Activated CD8-positive, alpha-beta memory T cell treated with anti-CD3 and anti-CD28 coated beads for 24 hours (primary cell): ENCODE measurements around the gene GDPD5.

Experiments
- DNase-seq: peaks from one replicate; pipeline ENCODE4 v3.0.0-alpha.2; 2020

The GDPD5 gene

GRCh38 chr11:75510723-75511019 is 15.1 kb downstream of the GDPD5 start:
- DNase-seq, result no peak

- no peak for DNase-seq
Measured at GRCh38 chr11:75510004-75510722, 15.6 kb downstream of the GDPD5 start.

GRCh38 chr11:75509020-75509720 is 16.6 kb downstream of the GDPD5 start:
- DNase-seq, result no peak

- DNase-seq, result no peak
Measured at GRCh38 chr11:75508051-75508561, 17.6 kb downstream of the GDPD5 start.

GRCh38 chr11:75507571-75507970 is 18.2 kb downstream of the GDPD5 start:
- no peak for DNase-seq

- no peak for DNase-seq
Measured at GRCh38 chr11:75506827-75507226, 18.9 kb downstream of the GDPD5 start.

- DNase-seq, result no peak
Measured at GRCh38 chr11:75505916-75506692, 19.6 kb downstream of the GDPD5 start.

GRCh38 chr11:75504501-75504900 is 21.2 kb downstream of the GDPD5 start:
- no peak for DNase-seq

- no peak for DNase-seq
Measured at GRCh38 chr11:75503531-75504099, 22.1 kb downstream of the GDPD5 start.

GRCh38 chr11:75502138-75502537 is 23.6 kb downstream of the GDPD5 start:
- DNase-seq, result no peak

- no peak for DNase-seq
Measured at GRCh38 chr11:75500742-75501141, 25.0 kb downstream of the GDPD5 start.

GRCh38 chr11:75499423-75500190 is 26.1 kb downstream of the GDPD5 start:
- DNase-seq, result no peak

GRCh38 chr11:75498556-75499255 is 27.0 kb downstream of the GDPD5 start:
- DNase-seq, result no peak

GRCh38 chr11:75497788-75498409 is 27.8 kb downstream of the GDPD5 start:
- no peak for DNase-seq

GRCh38 chr11:75496305-75496752 is 29.4 kb downstream of the GDPD5 start:
- DNase-seq, result no peak

GRCh38 chr11:75495749-75496304 is 29.9 kb downstream of the GDPD5 start:
- no peak for DNase-seq

GRCh38 chr11:75493626-75494025 is 32.1 kb downstream of the GDPD5 start:
- no peak for DNase-seq

- DNase-seq, result peak; percentile 81
Measured at GRCh38 chr11:75492181-75492820, 33.4 kb downstream of the GDPD5 start.

- DNase-seq, result no peak
Measured at GRCh38 chr11:75491465-75491864, 34.3 kb downstream of the GDPD5 start.
